Prostate gland (tissue), 2 donors: ENCODE data around the gene ZNF892. TPM values are rescaled to one million over a fixed set of nuclear protein-coding genes. Genes with fewer than 3 reads are reported as not detected.

ENCODE experiments used
- total RNA-seq, 2 donors: library from RNA; depleted of rRNA; stranded (reverse); fragments of >200 nt; gene quantifications; one replicate each; pipeline ENCODE4 v1.1.0, GENCODE V29; 2016

The ZNF892 gene
- total RNA-seq, 2 donors from 2014 or later: 4.6 to 4.8 TPM

Other genes starting within 250 kb of the ZNF892 start
- 1 to 10 TPM; 3.1 to 8.0 TPM for gene MAL, start 181.8 kb upstream of the ZNF892 start, total RNA-seq
- 10 to 100 TPM; 35.0 to 49.9 TPM for gene MRPS5, start 85.7 kb upstream of the ZNF892 start, total RNA-seq
- 10 to 100 TPM; 19.1 TPM for gene ZNF514, start 47.7 kb upstream of the ZNF892 start, total RNA-seq
- 1 to 10 TPM; 6.2 to 7.1 TPM for gene ZNF2, start 41.7 kb upstream of the ZNF892 start, total RNA-seq
- 10 to 100 TPM; 43.4 to 80.1 TPM for gene PROM2, start 66.9 kb downstream of the ZNF892 start, total RNA-seq
- 10 to 100 TPM in 1 of 2 donors, 1 to 10 TPM in 1; 5.1 to 63.8 TPM for gene KCNIP3, start 89.8 kb downstream of the ZNF892 start, total RNA-seq
- gene FAHD2A, start 195.2 kb downstream of the ZNF892 start, total RNA-seq: 10 to 100 TPM; 15.3 to 27.9 TPM